ENCODE results near the gene FBXO48.

GRCh38 chr2:68469935-68470334 lies 2.8 kb upstream of the FBXO48 start:
- TF ChIP-seq JUND (IDR thresholded peaks at IDR 0.05; ENCODE audit: low read length) (no peak), POLR2A (IDR thresholded peaks at IDR 0.05; ENCODE audit: control extremely low read depth in 1 of 2, low read depth in 2 of 2, low read length in 2 of 2) (no peak), GABPA (IDR thresholded peaks at IDR 0.05; ENCODE audit: borderline replicate concordance, insufficient read depth, low read length) (no peak), CTCF (IDR thresholded peaks at IDR 0.05; ENCODE audit: control extremely low read depth in 1 of 3, insufficient read depth in 1 of 3, low read depth in 1 of 3, low read length in 3 of 3) (no peak), TCF12 (IDR thresholded peaks at IDR 0.05; ENCODE audit: low read depth, low read length) (no peak), EGR1 (IDR thresholded peaks at IDR 0.05; ENCODE audit: borderline replicate concordance, low read depth, low read length) (no peak), BACH1 (IDR thresholded peaks at IDR 0.05; ENCODE audit: low read length) (no peak), NANOG (IDR thresholded peaks at IDR 0.05; ENCODE audit: insufficient read depth, low read depth, low read length, poor library complexity, severe bottlenecking) (no peak), EZH2 (IDR thresholded peaks at IDR 0.05; ENCODE audit: low read depth, low read length, severe bottlenecking) (no peak), RFX5 (IDR thresholded peaks at IDR 0.05; ENCODE audit: borderline replicate concordance, low read depth, low read length) (no peak), CHD2 (IDR thresholded peaks at IDR 0.05; ENCODE audit: low read length) (no peak), FOSL1 (IDR thresholded peaks at IDR 0.05; ENCODE audit: insufficient read depth, low read depth, low read length) (no peak), YY1 (IDR thresholded peaks at IDR 0.05; ENCODE audit: low read depth, low read length) (no peak), BRCA1 (IDR thresholded peaks at IDR 0.05; ENCODE audit: low read depth, low read length) (no peak)
